NCI-H2171 treated with DMSO at 0.1 percent for 48 hours (cell line): ENCODE results near the gene GTF2H3.

Experiments
- DNase-seq: peaks from one replicate; lab custom pipeline; 2025; lab: John Stamatoyannopoulos, UW

GTF2H3 gene

GRCh38 chr12:123645878-123646277, 12.2 kb downstream of the GTF2H3 start:
- DNase-seq = no peak

DNA sequence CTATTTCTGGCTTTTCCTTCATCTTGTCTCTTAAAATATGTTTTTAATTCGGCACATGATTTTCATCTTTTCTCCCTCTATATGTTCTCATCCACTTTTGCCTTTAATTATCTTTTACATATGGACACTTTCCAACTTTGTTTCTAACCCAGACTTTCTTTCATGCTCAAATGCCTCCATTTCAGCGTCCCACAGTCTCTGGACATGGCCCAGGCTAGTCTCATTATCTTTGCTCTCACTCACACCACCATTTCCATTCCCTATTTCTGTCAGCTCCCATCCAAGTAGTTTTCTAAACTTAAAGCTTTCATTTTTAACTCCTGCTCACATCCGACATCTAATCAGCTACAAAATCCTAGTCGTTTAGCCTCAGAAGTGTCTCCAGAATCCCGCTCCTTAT, 14.8 kb downstream of the GTF2H3 start:
- DNase-seq = no peak

GRCh38 chr12:123654129-123654701, 20.6 kb downstream of the GTF2H3 start:
- no peak for DNase-seq

DNA sequence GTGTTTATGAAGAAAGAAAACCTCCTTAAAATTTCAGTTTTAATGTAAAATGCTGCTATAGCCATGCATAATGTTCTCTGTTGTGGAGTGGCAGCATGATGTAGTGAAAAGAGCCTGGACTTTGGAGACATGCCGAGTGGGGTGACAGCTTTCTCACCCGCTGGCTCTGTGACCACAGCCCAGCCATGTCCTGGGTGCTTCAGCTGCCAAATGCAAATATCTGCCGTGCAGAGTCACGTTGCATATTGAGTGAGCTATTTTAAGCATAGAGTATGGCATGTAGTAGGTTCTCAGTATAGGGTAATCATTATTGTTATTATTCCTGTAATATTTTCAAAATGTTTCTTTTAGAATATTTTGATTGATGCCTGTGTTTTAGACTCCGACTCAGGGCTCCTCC, 21.8 kb downstream of the GTF2H3 start:
- no peak for DNase-seq

DNA sequence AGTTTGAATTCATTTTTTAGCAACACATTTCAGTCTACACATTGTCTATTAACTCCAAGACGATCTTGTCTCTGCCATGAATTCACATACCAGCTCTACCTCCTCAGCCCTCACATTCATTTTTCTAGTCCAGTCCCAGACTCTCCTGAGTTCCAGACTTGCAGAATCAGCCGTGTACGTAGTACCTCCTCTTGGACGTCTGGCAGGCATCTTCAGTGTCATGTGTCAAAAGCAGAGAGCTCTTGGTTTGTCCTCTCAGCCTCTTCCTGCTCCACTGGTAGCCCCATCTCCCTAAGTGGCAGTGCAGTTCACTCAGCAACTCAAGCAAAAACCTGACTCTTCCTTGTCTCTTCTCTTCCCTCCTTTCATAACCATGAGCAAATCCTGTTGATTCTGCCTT, 22.8 kb downstream of the GTF2H3 start:
- DNase-seq = no peak

- DNase-seq = no peak
Measured at GRCh38 chr12:123657211-123657610, 23.6 kb downstream of the GTF2H3 start.

GRCh38 chr12:123659996-123660727, 26.5 kb downstream of the GTF2H3 start:
- no peak for DNase-seq

DNA sequence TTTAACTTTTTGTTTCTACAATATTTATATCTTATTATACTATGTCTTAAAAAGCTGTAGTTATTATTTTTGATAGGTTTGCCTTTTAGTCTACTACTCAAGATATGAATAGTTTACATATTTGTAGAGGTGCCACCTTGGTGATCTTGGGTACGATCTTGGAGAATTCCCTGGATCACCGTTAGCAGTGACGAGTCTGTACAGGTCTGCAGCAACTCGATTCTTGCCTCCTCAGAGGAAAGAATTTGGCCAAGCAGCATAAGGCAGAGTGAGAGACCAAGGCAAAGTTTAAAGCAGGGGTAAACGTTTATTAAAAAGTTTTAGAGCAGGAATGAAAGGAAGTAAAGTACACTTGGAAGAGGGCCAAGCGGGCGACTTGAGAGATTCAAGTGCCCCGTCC, 34.1 kb downstream of the GTF2H3 start:
- DNase-seq = no peak

GRCh38 chr12:123670882-123671728, 37.5 kb downstream of the GTF2H3 start, which contains the start of gene TCTN2:
TSS of gene TCTN2 (plus strand) at chr12:123671113. CDS start at chr12:123671241, 128 bp downstream.
- DNase-seq = peak; percentile 85

DNA sequence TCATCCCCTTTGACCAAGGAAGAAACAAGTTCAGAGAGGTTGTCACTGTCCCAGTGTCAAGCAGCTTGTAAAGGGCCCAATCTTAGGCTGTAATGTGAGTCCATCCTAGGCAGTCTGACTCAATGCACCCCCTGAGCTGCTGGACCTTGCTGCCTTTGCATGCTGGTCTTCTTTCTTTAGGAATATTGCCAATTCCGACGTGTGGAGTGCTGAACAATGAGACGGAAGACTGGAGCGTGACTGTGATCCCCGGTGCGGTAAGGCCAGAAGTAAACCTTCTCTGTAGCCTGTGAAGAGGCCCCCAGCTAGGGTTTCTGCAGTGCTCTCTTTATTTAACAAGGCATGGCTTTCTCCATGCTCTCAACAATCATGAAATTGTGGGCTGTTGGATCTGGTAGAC, 38.2 kb downstream of the GTF2H3 start:
- DNase-seq = no peak

GRCh38 chr12:123675436-123675835, 41.8 kb downstream of the GTF2H3 start:
- no peak for DNase-seq

DNA sequence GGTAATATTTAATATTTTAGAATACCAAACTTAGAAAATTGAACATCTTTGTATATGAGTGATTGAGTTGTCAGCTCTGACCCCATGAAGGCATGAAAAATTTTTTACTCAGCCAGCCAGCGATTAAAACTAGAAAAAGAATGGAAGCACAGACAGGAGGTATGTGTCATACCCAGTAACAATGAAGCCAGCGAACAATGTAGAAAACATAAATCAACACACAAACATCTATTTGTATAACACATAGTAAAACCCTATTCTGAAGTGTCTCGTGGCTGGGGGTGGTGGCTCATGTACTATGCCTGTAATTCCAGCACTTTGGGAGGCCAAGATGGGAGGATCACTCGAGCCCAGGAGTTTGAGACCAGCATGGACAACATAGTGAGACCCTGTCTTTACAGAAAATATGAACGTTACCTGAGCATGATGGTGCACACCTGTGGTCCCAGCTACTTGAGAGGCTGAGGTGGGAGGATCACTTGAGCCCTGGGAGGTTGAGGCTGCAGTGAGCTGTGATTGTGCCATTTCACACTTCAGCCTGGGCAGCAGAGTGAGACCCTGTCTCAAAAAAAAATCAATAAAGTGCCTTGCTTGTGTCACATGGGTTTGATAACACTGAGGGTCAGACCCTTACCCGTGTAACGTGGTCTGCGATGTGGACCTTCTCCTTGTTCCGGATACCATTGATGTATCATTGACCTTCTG, 43.1 kb downstream of the GTF2H3 start:
- no peak for DNase-seq

- DNase-seq = no peak
Measured at GRCh38 chr12:123678981-123679380, 45.4 kb downstream of the GTF2H3 start.

DNA sequence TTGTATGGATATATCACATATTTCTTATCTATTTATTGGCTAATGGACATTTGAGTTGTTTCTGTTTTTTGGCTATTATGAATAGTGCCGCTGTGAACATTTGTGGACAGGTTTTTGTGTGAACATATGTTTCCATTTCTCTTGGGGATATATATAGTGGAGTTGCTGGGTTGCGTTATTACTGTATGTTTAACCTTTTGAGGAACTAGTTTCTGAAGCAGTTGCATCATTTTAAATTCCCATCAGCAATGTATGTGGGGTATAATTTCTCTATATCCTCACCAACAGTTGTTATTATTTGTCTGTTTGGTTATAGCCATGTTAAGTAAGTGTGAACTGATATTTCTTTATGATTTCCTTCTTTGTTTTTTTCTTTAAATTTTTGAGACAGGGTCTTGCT, 48.0 kb downstream of the GTF2H3 start:
- no peak for DNase-seq

GRCh38 chr12:123683964-123684363, 50.3 kb downstream of the GTF2H3 start:
- DNase-seq = no peak

DNA sequence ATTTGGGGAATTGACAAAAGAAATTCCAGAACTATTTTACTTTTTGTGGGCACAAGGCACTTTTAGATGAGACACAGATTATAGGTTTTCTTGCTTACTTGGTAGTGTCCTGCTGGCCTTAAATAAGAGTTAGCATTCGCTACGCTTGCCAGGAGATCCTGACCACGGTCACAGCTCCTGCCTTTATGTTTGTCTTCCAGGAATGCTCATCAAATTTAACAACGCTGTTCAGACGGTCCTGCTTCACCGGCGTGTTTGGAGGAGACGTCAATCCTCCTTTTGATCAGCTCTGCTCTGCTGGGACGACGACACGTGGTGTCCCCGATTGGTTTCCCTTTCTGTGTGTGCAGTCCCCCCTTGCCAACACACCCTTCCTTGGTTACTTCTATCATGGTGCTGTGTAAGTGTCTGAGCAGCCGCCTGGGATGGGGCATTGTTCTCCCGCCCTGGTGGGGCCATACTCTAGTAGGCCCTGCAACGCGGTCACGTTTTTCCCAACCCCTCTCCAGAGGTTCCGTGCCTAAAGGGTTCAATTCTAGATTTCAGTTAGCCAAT, 53.1 kb downstream of the GTF2H3 start:
- DNase-seq = no peak

DNA sequence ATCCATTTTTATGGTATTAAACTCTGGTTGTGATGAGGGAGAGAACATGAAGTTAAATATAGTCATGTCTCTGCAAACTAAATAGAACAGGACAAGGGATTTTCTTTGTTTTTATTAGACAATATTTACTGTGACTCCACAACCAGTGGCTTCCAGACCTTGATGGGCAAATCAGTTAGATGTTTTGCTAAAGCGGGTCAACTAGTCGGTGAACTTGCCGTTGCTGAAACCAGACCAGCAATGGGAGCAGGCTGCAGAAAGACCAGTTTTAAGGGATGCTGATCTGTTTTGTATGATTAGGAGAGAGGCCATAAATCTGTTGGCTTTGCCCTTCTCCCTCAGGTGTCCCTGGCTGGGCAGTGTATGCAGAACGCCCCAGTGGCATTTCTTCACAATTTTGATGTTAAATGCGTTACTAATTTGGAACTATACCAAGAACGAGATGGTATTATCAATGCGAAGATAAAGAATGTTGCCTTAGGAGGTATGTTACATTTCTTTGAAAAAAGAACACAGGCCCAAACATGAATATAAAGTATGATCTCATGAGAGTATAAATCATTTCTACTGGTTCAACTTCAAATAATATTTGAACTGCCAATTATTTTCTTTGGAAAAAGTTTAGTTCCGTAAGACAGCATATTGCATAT, 56.7 kb downstream of the GTF2H3 start:
- DNase-seq = no peak

DNA sequence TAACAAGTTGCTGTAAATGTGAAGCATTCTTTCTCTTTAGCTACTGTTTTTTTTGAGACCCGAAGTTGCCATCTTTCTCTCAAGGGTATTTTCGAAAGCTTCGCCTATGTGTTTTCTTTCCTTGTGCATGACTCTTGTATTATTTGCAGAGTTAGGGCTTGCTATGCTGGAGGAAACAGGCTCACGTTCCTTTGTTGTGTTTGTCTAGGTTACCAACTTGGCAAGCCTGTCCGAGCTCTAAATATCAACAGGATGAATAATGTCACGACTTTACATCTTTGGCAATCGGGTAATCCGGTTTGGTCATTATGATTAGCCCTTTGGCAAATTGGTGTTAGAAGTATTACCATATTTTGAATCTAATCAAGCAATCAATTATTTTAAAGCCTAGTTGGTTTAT, 62.6 kb downstream of the GTF2H3 start:
- DNase-seq = no peak

DNA sequence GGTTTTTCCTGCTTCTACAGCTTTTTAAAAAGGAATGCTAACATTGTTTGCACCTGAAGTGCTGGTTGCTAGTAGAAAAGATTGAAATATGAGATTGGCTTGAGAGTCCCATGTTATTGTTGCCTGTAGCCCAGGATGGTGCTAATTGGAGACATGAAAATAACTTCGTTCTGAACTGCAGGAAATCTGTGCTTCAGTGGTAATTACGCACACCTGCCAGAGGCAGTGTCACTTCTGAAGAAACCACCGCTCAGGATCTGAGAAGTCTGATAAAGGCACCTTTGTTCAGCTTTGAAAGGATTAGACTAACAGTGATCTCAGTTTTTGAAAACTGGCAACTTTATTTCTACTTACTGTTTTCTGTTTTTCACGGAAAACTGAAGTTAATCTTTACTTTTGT, 63.0 kb downstream of the GTF2H3 start:
- no peak for DNase-seq

DNA sequence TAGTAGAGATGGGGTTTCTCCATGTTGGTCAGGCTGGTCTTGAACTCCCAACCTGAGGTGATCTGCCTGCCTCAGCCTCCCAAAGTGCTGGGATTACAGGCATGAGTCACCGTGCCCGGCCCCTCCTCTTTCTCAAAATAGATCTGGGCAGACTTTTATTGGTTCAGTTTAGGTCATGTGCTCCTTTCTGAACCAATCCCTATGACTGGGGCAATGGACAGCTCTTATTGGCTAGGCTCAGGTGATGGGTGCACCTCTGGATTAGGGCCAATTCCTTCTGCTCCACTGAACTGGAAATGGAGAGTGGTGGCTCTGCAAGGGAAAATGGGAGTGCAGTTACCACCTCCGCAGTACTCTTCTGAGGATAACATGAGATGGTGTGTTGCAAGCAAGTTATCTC, 72.3 kb downstream of the GTF2H3 start:
- peak; percentile 69 for DNase-seq

DNA sequence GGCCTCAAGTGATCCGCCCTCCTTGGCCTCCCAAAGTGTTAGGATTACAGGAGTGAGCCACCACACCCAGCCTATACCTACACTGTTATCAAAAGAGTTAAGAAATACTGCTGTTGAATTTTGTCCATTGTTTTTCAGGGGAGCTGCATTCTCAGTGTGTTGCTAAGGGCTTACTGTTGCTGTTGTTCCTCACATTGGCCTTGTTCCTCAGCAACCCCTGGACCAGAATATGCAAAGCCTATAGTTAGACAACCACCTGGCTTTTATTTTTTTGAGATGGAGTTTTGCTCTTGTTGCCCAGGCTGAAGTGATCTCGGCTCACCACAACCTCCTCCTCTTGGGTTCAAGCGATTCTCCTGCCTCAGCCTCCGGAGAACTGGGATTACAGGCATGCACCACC, 73.8 kb downstream of the GTF2H3 start:
- no peak for DNase-seq
